ENCODE measurements around the gene MVB12B. TPM values are rescaled to one million over a fixed set of nuclear protein-coding genes. Genes with fewer than 3 reads are reported as not detected.

Gene MVB12B
- total RNA-seq, 1 experiment from 2014 or later: 5.8 TPM

- H2BK20ac ChIP-seq (ENCODE audit: low read depth, low read length, poor library complexity, severe bottlenecking): no peak overlapping the region
- TF ChIP-seq, protein P1, sequence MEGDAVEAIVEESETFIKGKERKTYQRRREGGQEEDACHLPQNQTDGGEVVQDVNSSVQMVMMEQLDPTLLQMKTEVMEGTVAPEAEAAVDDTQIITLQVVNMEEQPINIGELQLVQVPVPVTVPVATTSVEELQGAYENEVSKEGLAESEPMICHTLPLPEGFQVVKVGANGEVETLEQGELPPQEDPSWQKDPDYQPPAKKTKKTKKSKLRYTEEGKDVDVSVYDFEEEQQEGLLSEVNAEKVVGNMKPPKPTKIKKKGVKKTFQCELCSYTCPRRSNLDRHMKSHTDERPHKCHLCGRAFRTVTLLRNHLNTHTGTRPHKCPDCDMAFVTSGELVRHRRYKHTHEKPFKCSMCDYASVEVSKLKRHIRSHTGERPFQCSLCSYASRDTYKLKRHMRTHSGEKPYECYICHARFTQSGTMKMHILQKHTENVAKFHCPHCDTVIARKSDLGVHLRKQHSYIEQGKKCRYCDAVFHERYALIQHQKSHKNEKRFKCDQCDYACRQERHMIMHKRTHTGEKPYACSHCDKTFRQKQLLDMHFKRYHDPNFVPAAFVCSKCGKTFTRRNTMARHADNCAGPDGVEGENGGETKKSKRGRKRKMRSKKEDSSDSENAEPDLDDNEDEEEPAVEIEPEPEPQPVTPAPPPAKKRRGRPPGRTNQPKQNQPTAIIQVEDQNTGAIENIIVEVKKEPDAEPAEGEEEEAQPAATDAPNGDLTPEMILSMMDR (conservative IDR thresholded peaks at IDR 0.05): no peak
- no peak overlapping the region for H2AK5ac ChIP-seq (ENCODE audit: insufficient read length, low read length)
- no peak overlapping the region for H3K9ac ChIP-seq (ENCODE audit: extremely low read depth, insufficient read length, low read length)
- no peak overlapping the region for H4K8ac ChIP-seq (replicated peaks; ENCODE audit: insufficient read length, low read depth, low read length)
- no peak overlapping the region for H2AFZ ChIP-seq (ENCODE audit: low read length)
- no peak overlapping the region for H2BK15ac ChIP-seq (ENCODE audit: low read depth, low read length)
- no peak overlapping the region for H2BK5ac ChIP-seq (ENCODE audit: insufficient read length, low read length)
- H3K4me2 ChIP-seq (ENCODE audit: insufficient read depth, insufficient read length, low read length): no peak overlapping the region
- H3K4me1 ChIP-seq (ENCODE audit: insufficient read depth, low read length): peaks cover 3% of the 10 kb centered on the region; the same call in 1 of the 2 replicates
- H4K91ac ChIP-seq (ENCODE audit: insufficient read length, low read depth, low read length): no peak overlapping the region
- WGBS (ENCODE audit: extremely low coverage, insufficient read length, low lambda C conversion rate): no CpG with 5 or more reads among the region's 6 CpGs
- H3T11ph ChIP-seq (ENCODE audit: low read length): no peak overlapping the region
- H3K9me3 Mint-ChIP-seq: no peaks in the 10 kb centered on the region
- H3K9me3 ChIP-seq (ENCODE audit: control insufficient read depth, low read depth, low read length): no peaks in the 10 kb centered on the region
- H2BK12ac ChIP-seq (ENCODE audit: insufficient read length, low read depth, low read length): no peak overlapping the region
- no peak overlapping the region for H3K14ac ChIP-seq (ENCODE audit: insufficient read depth, low read length)
- peaks cover 0 to 4% (median 0%) of the 10 kb centered on the region in 3 experiments; a peak in 2 of 7 replicates for H3K36me3 Mint-ChIP-seq (ENCODE audit: insufficient read depth in 1 of 3, low read depth in 3 of 3)
- H3K18ac ChIP-seq (ENCODE audit: insufficient read length, low read depth, low read length): no peak overlapping the region
- H4K5ac ChIP-seq (ENCODE audit: insufficient read length, low read depth, low read length): no peak overlapping the region
- no peaks in the 10 kb centered on the region for H3K27me3 ChIP-seq (ENCODE audit: insufficient read depth, low read length)
- H3K27ac Mint-ChIP-seq: peak overlapping the region in 2 of 3 experiments; percentile 16 to 64; a peak in 1 of 7 replicates
- no peaks in the 10 kb centered on the region for H3K79me1 ChIP-seq (ENCODE audit: insufficient read depth, low read depth, low read length, poor library complexity, severe bottlenecking)
- no peak overlapping the region for H2BK120ac ChIP-seq (ENCODE audit: low read depth, low read length, poor library complexity, severe bottlenecking)
- no peak overlapping the region for H3K4me3 Mint-ChIP-seq
- DNase-seq: no peak
- no peak overlapping the region for H3K23ac ChIP-seq (ENCODE audit: insufficient read length, low read depth, low read length)
- H3K4ac ChIP-seq (ENCODE audit: low read depth, low read length): no peak overlapping the region
- no peak overlapping the region for H3K27ac ChIP-seq (ENCODE audit: insufficient read length, low read depth, low read length)
- H3K27me3 Mint-ChIP-seq (ENCODE audit: low read depth): no peaks in the 10 kb centered on the region; the same call in 1 of the 2 replicates
- H3K79me2 ChIP-seq (ENCODE audit: insufficient read depth, low read length): no peaks in the 10 kb centered on the region
- H3K23me2 ChIP-seq (ENCODE audit: insufficient read length, low read depth, low read length, poor library complexity, severe bottlenecking): no peaks in the 10 kb centered on the region
- H4K20me1 ChIP-seq (ENCODE audit: control insufficient read depth, insufficient read depth, insufficient read length): no peaks in the 10 kb centered on the region
- H3K56ac ChIP-seq (ENCODE audit: insufficient read length, low read depth, low read length): no peak overlapping the region
- peaks cover 3 to 7% of the 10 kb centered on the region in 2 experiments; a peak in 1 of 4 replicates for H3K4me1 Mint-ChIP-seq
Observed at GRCh38 chr9:126386776-126387175, 60.1 kb downstream of the MVB12B start.
